GM23248 (cell line): ENCODE results near the gene ARHGAP5. TPM values are rescaled to one million over a fixed set of nuclear protein-coding genes. Genes with fewer than 3 reads are reported as not detected.

ENCODE experiments used
- DNase-seq: peaks from one replicate; pipeline ENCODE4 v3.0.0-alpha.2; 2015
- H2AFZ ChIP-seq: fragments of 200-600 bp; sonication (generic); 2 replicates; pipeline ENCODE4 v1.6.1; 2016; ENCODE audit warnings: antibody characterized with exemption
- H3F3A ChIP-seq: fragments of 200-600 bp; sonication (generic); 2 replicates; pipeline ENCODE4 v1.6.1; 2016; ENCODE audit warnings: mild to moderate bottlenecking, antibody characterized with exemption, mixed run types; ENCODE audit not compliant: insufficient read depth
- H3K27ac ChIP-seq: fragments of 200-600 bp; sonication (generic); 2 replicates; pipeline ENCODE4 v1.5.1; 2016; ENCODE audit warnings: mild to moderate bottlenecking
- H3K27me3 ChIP-seq: fragments of 200-600 bp; sonication (generic); replicated peaks from 2 replicates; pipeline ENCODE4 v1.6.1; 2016; ENCODE audit warnings: mild to moderate bottlenecking; ENCODE audit not compliant: insufficient read depth
- H3K36me3 ChIP-seq: fragments of 200-600 bp; sonication (generic); 2 replicates; pipeline ENCODE4 v1.6.1; 2016; ENCODE audit warnings: low read depth, mild to moderate bottlenecking
- H3K4me1 ChIP-seq: fragments of 200-600 bp; sonication (generic); 2 replicates; pipeline ENCODE4 v1.6.1; 2016; ENCODE audit warnings: mild to moderate bottlenecking; ENCODE audit not compliant: insufficient read depth
- H3K4me2 ChIP-seq: fragments of 200-600 bp; sonication (generic); one replicate; pipeline ENCODE4 v1.6.1; 2016; ENCODE audit warnings: mild to moderate bottlenecking; ENCODE audit not compliant: unreplicated experiment
- H3K4me3 ChIP-seq: fragments of 200-600 bp; sonication (generic); 2 replicates; pipeline ENCODE4 v1.5.1; 2016; ENCODE audit warnings: mild to moderate bottlenecking
- H3K79me2 ChIP-seq: fragments of 200-600 bp; sonication (generic); 2 replicates; pipeline ENCODE4 v1.6.1; 2016; ENCODE audit warnings: mild to moderate bottlenecking; ENCODE audit not compliant: insufficient read depth
- H3K9ac ChIP-seq: fragments of 200-600 bp; sonication (generic); 2 replicates; pipeline ENCODE4 v1.6.1; 2016; ENCODE audit warnings: mild to moderate bottlenecking
- H3K9me2 ChIP-seq: fragments of 200-600 bp; sonication (generic); 2 replicates; pipeline ENCODE4 v1.6.1; 2016; ENCODE audit warnings: mixed run types, mild to moderate bottlenecking, moderate library complexity; ENCODE audit not compliant: insufficient read depth
- H3K9me3 ChIP-seq: fragments of 200-600 bp; sonication (generic); one replicate; pipeline ENCODE4 v1.6.1; 2017; ENCODE audit warnings: low read depth
- H4K20me1 ChIP-seq: fragments of 200-600 bp; sonication (generic); 2 replicates; pipeline ENCODE4 v1.6.0; 2016; ENCODE audit not compliant: insufficient read depth
- EZH2 ChIP-seq: fragments of 200-600 bp; sonication (generic); IDR thresholded peaks from 2 replicates; pipeline ENCODE4 v1.6.1; 2018; ENCODE audit warnings: antibody characterized with exemption, mild to moderate bottlenecking; ENCODE audit not compliant: insufficient read depth, poor library complexity, severe bottlenecking
- EZH2phosphoT487 ChIP-seq: fragments of 200-600 bp; sonication (generic); IDR thresholded peaks from 2 replicates; pipeline ENCODE4 v1.6.1; 2018; ENCODE audit warnings: antibody characterized with exemption, moderate library complexity, mild to moderate bottlenecking, low read depth; ENCODE audit not compliant: insufficient read depth
- WGBS, 2 experiments: methylation state at CpG; one replicate each; pipeline ENCODE4 v1.1.6; 2015 to 2017; ENCODE audit warnings: low lambda C conversion rate in 2 of 2, low coverage in 1 of 2; ENCODE audit errors: missing lambda C conversion rate in 2 of 2; 5-methylcytosine and 5-hydroxymethylcytosine counted together
- in situ Hi-C: fragments of 300-500 bp; cut with MboI; formaldehyde crosslinking; loops from 2 replicates; pipeline ENCODE4 v1.15.0; 2020
- polyA plus RNA-seq: library from polyadenylated mRNA; unstranded; fragments of >200 nt; fragmentation: Nextera tagmentation; extraction: Ambion mirVana; gene quantifications from 2 replicates; pipeline ENCODE4 v1.2.1, GENCODE V29; 2016
- total RNA-seq: library from RNA; depleted of rRNA; stranded (reverse); fragments of >200 nt; shearing (Covaris generic); gene quantifications from 2 replicates; pipeline ENCODE4 v1.2.3, GENCODE V29; 2014

The ARHGAP5 gene
- total and polyA plus RNA-seq, 2 experiments from 2014 or later = 34.6 to 80.1 TPM

GRCh38 chr14:32059702-32060101 is 17.4 kb upstream of the ARHGAP5 start:
- Histone ChIP-seq H4K20me1 (no peaks in the 10 kb centered on the region), H3K36me3 (no peaks in the 10 kb centered on the region), H3K9me3 (no peaks in the 10 kb centered on the region), H3K9me2 (no peaks in the 10 kb centered on the region), H3K27me3 (no peaks in the 10 kb centered on the region), H3F3A (no peaks in the 10 kb centered on the region), H2AFZ (no peak overlapping the region), H3K79me2 (no peaks in the 10 kb centered on the region), H3K27ac (no peak overlapping the region), H3K9ac (no peak overlapping the region), H3K4me2 (no peak overlapping the region), H3K4me1 (no peaks in the 10 kb centered on the region), H3K4me3 (no peak overlapping the region)
- in situ Hi-C loops = no loop called here
- DNase-seq = no peak
- 26 to 32% methylated on average over 2 of the region's 2 CpGs for WGBS, 2 experiments
- TF ChIP-seq EZH2 = no peak
- no peak for TF ChIP-seq EZH2phosphoT487

- Histone ChIP-seq H3K4me2 (no peak overlapping the region), H3K9me2 (no peaks in the 10 kb centered on the region), H3K9me3 (no peaks in the 10 kb centered on the region), H3K36me3 (no peaks in the 10 kb centered on the region), H3K27me3 (no peaks in the 10 kb centered on the region), H3K4me1 (no peaks in the 10 kb centered on the region), H3K9ac (no peak overlapping the region), H2AFZ (no peak overlapping the region), H3F3A (no peaks in the 10 kb centered on the region), H3K79me2 (no peaks in the 10 kb centered on the region), H3K4me3 (no peak overlapping the region), H3K27ac (no peak overlapping the region), H4K20me1 (no peaks in the 10 kb centered on the region)
- TF ChIP-seq EZH2phosphoT487 (no peak), EZH2 (no peak)
- in situ Hi-C loops = no loop called here
- 69 to 76% methylated on average over 4 of the region's 4 CpGs for WGBS, 2 experiments
- DNase-seq = no peak
Observed at GRCh38 chr14:32064931-32065330, 12.2 kb upstream of the ARHGAP5 start.

GRCh38 chr14:32068708-32069107 is 8.4 kb upstream of the ARHGAP5 start:
- no peak overlapping the region for H3K27ac ChIP-seq

GRCh38 chr14:32070282-32070681 is 6.8 kb upstream of the ARHGAP5 start:
- Histone ChIP-seq H4K20me1 (no peaks in the 10 kb centered on the region), H3K9me2 (no peaks in the 10 kb centered on the region), H3F3A (peaks cover 5% of the 10 kb centered on the region), H3K27ac (no peak overlapping the region), H3K4me2 (no peak overlapping the region), H3K36me3 (no peaks in the 10 kb centered on the region), H3K4me3 (no peak overlapping the region), H3K9me3 (no peaks in the 10 kb centered on the region), H3K9ac (no peak overlapping the region), H2AFZ (no peak overlapping the region), H3K27me3 (no peaks in the 10 kb centered on the region), H3K79me2 (peaks cover 11% of the 10 kb centered on the region), H3K4me1 (peaks cover 12% of the 10 kb centered on the region)
- TF ChIP-seq EZH2 (no peak), EZH2phosphoT487 (no peak)
- 87 to 90% methylated on average over 3 of the region's 3 CpGs for WGBS, 2 experiments
- DNase-seq = no peak
- in situ Hi-C loops = no loop called here

More at GRCh38 chr14:32068708-32069107, 8.4 kb upstream of the ARHGAP5 start:
- Histone ChIP-seq H3K9me3 (no peaks in the 10 kb centered on the region), H4K20me1 (no peaks in the 10 kb centered on the region), H3K4me2 (no peak overlapping the region), H3K4me3 (no peak overlapping the region), H3K36me3 (no peaks in the 10 kb centered on the region), H3K9ac (no peak overlapping the region), H2AFZ (no peak overlapping the region), H3K4me1 (no peaks in the 10 kb centered on the region), H3K27me3 (no peaks in the 10 kb centered on the region), H3K79me2 (no peaks in the 10 kb centered on the region), H3K9me2 (no peaks in the 10 kb centered on the region), H3F3A (no peaks in the 10 kb centered on the region)
- in situ Hi-C loops = no loop called here
- DNase-seq = no peak
- WGBS, 2 experiments = 55% methylated on average over 2 of the region's 2 CpGs
- TF ChIP-seq EZH2phosphoT487 (no peak), EZH2 (no peak)

- no peaks in the 10 kb centered on the region for H4K20me1 ChIP-seq
- in situ Hi-C loops = no loop called here
- 95 to 98% methylated on average over 1 of the region's 1 CpG for WGBS, 2 experiments
Observed at GRCh38 chr14:32072676-32073075, 4.4 kb upstream of the ARHGAP5 start.

More at GRCh38 chr14:32072676-32073075, 4.4 kb upstream of the ARHGAP5 start:
- Histone ChIP-seq H3K27me3 (no peaks in the 10 kb centered on the region), H3K4me2 (no peak overlapping the region), H3K9ac (no peak overlapping the region), H3K4me3 (no peak overlapping the region), H3K4me1 (peaks cover 16% of the 10 kb centered on the region), H3K27ac (no peak overlapping the region), H2AFZ (no peak overlapping the region), H3K9me3 (no peaks in the 10 kb centered on the region), H3F3A (peaks cover 12% of the 10 kb centered on the region), H3K9me2 (no peaks in the 10 kb centered on the region), H3K79me2 (peaks cover 14% of the 10 kb centered on the region), H3K36me3 (no peaks in the 10 kb centered on the region)
- no peak for DNase-seq
- TF ChIP-seq EZH2 (no peak), EZH2phosphoT487 (no peak)
